ENCODE data around the gene PCK2. TPM values are rescaled to one million over a fixed set of nuclear protein-coding genes. Genes with fewer than 3 reads are reported as not detected.

The PCK2 gene
- total and polyA plus RNA-seq, 2 of the 8 experiments (the other 6 are each of a cell fraction or from before 2014, with no cell fraction given), result 81.9 to 115 TPM

DNA sequence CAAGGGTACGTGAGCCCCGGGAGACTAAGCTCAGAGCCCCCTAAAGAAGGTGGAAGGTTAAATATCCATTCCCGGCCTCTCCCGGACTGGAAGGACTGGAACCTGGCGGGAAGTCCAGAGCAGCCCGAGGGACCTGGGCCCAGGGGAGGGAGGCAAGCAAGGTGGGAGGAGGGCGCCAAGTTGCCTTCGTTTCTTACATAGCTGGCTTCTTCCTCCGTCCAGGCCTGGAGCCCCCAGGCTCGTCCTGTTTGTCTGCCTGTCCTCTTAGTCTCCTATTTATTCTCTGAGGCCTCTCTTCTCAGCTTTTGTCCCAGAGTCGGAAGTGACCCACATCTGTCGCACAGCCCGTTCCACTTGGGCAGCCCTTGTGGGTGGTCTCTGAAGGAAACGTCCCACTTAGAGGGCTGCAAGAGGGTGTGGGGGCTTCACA, 745 bp downstream of the PCK2 start:
- Histone ChIP-seq H3K4me2 (ENCODE audit: insufficient read depth in 1 of 2, low read depth in 2 of 2, low read length in 2 of 2) (peak overlapping the region; percentile 88 to 91), H3K56ac (replicated peaks; ENCODE audit: insufficient read length, low read depth, low read length) (peak overlapping the region; percentile 97), H3K9ac (replicated peaks in 1 of 4; ENCODE audit: extremely low read depth in 1 of 4, low read depth in 3 of 4, low read length in 3 of 4) (peak overlapping the region; percentile 87 to 95 (median 90)), H3K79me1 (ENCODE audit: low read depth, low read length) (peaks cover 5% of the 10 kb centered on the region), H4K20me1 (replicated peaks in 1 of 2; ENCODE audit: control insufficient read depth in 1 of 2, insufficient read depth in 2 of 2, low read length in 2 of 2) (peaks cover 5 to 9% of the 10 kb centered on the region in 2 experiments), H2BK120ac (replicated peaks; ENCODE audit: low read depth, low read length) (no peak overlapping the region), H2BK5ac (ENCODE audit: low read depth, low read length) (peak overlapping the region; percentile 97), H3K27me3 (replicated peaks in 1 of 4; ENCODE audit: control insufficient read depth in 3 of 4, extremely low read depth in 1 of 4, insufficient read depth in 3 of 4, low read length in 3 of 4) (no peaks in the 10 kb centered on the region), H2BK15ac (ENCODE audit: low read length) (0 out of 2 replicates have a peak overlapping the region, but pooled peaks have one; percentile 81), H3K36me3 (ENCODE audit: control insufficient read depth in 2 of 4, insufficient read depth in 4 of 4, low read length in 3 of 4) (peaks cover 6 to 28% (median 13%) of the 10 kb centered on the region in 4 experiments; a peak in 6 of 8 replicates), H3K79me2 (ENCODE audit: control insufficient read depth in 1 of 2, insufficient read depth in 2 of 2, low read length in 2 of 2) (peaks cover 0 to 21% of the 10 kb centered on the region in 2 experiments; a peak in 2 of 4 replicates), H3K9me3 (ENCODE audit: insufficient read depth in 2 of 2, low read depth in 1 of 2, low read length in 1 of 2) (no peaks in the 10 kb centered on the region), H2BK20ac (ENCODE audit: low read length) (0 out of 2 replicates have a peak overlapping the region, but pooled peaks have one; percentile 35), H4K8ac (ENCODE audit: extremely low read depth, insufficient read depth, low read length) (peak overlapping the region; percentile 97; the same call in 1 of the 2 replicates), H2AK5ac (ENCODE audit: low read depth, low read length) (peak overlapping the region; percentile 2; the same call in 1 of the 2 replicates), H4K5ac (ENCODE audit: insufficient read length, low read depth, low read length) (peak overlapping the region; percentile 82), H2BK12ac (ENCODE audit: low read depth, low read length) (peak overlapping the region; percentile 77), H3K4me1 (replicated peaks in 1 of 4; ENCODE audit: control insufficient read depth in 3 of 4, insufficient read depth in 4 of 4, low read length in 3 of 4) (peaks cover 5 to 13% (median 9%) of the 10 kb centered on the region in 4 experiments), H3K4ac (replicated peaks; ENCODE audit: insufficient read length, low read depth, low read length) (peak overlapping the region; percentile 96), H3K23ac (ENCODE audit: insufficient read length) (peak overlapping the region; percentile 19), H3K14ac (ENCODE audit: insufficient read length) (no peak overlapping the region), H3K27ac (ENCODE audit: low read depth, low read length) (peak overlapping the region; percentile 89), H4K91ac (replicated peaks; ENCODE audit: insufficient read length, low read length) (peak overlapping the region; percentile 61), H2AFZ (ENCODE audit: low read length) (no peak overlapping the region), H3K4me3 (ENCODE audit: extremely low read depth in 1 of 4, insufficient read depth in 2 of 4, low read depth in 3 of 4, low read length in 4 of 4) (peak overlapping the region; percentile 60 to 96 (median 84)), H3K23me2 (ENCODE audit: low read depth, low read length) (peaks cover 8% of the 10 kb centered on the region), H3K18ac (ENCODE audit: extremely low read depth, low read length) (peak overlapping the region; percentile 97)
- WGBS, 2 experiments (ENCODE audit: extremely low coverage in 1 of 2, insufficient coverage in 1 of 2, insufficient read length in 1 of 2, insufficient replicate concordance in 2 of 2, low coverage in 1 of 2, low lambda C conversion rate in 2 of 2, missing lambda C conversion rate in 1 of 2), result 3% methylated on average over 14 of the region's 14 CpGs; no CpG with 5 or more reads in 1 of the 2 experiments
- no peak for FAIRE-seq
- ChIA-PET CTCF (ENCODE audit: partially characterized antibody) (interaction anchor here (1.1 to 12.8 kb wide), 6 partner anchors 9 to 61 kb away, joined by 3 to 316 read pairs (median 7); partner anchors contain the start of gene CPNE6), POLR2A (ENCODE audit: partially characterized antibody) (interaction anchor here (0.8 to 23.9 kb wide), 26 partner anchors 11 to 544 kb away, joined by 3 to 626 read pairs (median 9); partner anchors contain the start of genes CARMIL3, CPNE6, DCAF11 and EMC9)
- no peak for DNase-seq (ENCODE audit: low read depth in 1 of 2, low spot score in 2 of 2)
- no peak for TF ChIP-seq TBP (IDR thresholded peaks at IDR 0.05; ENCODE audit: low read depth, low read length)
- TF ChIP-seq TEAD4 (IDR thresholded peaks at IDR 0.05; ENCODE audit: low read depth, low read length), result no peak
- TF ChIP-seq ASH2L (IDR thresholded peaks at IDR 0.05; ENCODE audit: low read length), result no peak
- TF ChIP-seq, protein P1, sequence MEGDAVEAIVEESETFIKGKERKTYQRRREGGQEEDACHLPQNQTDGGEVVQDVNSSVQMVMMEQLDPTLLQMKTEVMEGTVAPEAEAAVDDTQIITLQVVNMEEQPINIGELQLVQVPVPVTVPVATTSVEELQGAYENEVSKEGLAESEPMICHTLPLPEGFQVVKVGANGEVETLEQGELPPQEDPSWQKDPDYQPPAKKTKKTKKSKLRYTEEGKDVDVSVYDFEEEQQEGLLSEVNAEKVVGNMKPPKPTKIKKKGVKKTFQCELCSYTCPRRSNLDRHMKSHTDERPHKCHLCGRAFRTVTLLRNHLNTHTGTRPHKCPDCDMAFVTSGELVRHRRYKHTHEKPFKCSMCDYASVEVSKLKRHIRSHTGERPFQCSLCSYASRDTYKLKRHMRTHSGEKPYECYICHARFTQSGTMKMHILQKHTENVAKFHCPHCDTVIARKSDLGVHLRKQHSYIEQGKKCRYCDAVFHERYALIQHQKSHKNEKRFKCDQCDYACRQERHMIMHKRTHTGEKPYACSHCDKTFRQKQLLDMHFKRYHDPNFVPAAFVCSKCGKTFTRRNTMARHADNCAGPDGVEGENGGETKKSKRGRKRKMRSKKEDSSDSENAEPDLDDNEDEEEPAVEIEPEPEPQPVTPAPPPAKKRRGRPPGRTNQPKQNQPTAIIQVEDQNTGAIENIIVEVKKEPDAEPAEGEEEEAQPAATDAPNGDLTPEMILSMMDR (IDR thresholded peaks at IDR 0.05; ENCODE audit: control extremely low read depth in 1 of 3, insufficient read depth in 1 of 3, low read depth in 1 of 3, low read length in 3 of 3), result no peak
- no peak for TF ChIP-seq POLR2AphosphoS5 (IDR thresholded peaks at IDR 0.05; ENCODE audit: low read depth, low read length)
- TF ChIP-seq TAF1 (IDR thresholded peaks at IDR 0.05; ENCODE audit: low read depth, low read length), result no peak
- TF ChIP-seq KDM5A (IDR thresholded peaks at IDR 0.05; ENCODE audit: low read length), result no peak
- no peak for TF ChIP-seq KDM1A (IDR thresholded peaks at IDR 0.05; ENCODE audit: borderline replicate concordance, low read length)
- no peak for TF ChIP-seq RXRA (IDR thresholded peaks at IDR 0.05; ENCODE audit: insufficient read depth, low read depth, low read length)
- no peak for TF ChIP-seq YY1 (IDR thresholded peaks at IDR 0.05; ENCODE audit: low read depth, low read length)
- TF ChIP-seq EP300 (IDR thresholded peaks at IDR 0.05; ENCODE audit: borderline replicate concordance in 1 of 2, low read depth in 2 of 2, low read length in 2 of 2), result no peak

Data from H1 (cell line).